Peyer's patch (tissue), 4 donors: ENCODE measurements around the gene SFXN3. TPM values are rescaled to one million over a fixed set of nuclear protein-coding genes. Genes with fewer than 3 reads are reported as not detected.

Experiments
- DNase-seq, 3 donors: peaks; one replicate each; pipeline ENCODE4 v3.0.0-alpha.2; 2017 to 2019
- H3K27ac ChIP-seq, 4 donors: fragments of 200-600 bp; sonication (generic); one replicate each; pipeline ENCODE4 v1.5.1; 2016 to 2019
- H3K27me3 ChIP-seq, 2 donors: fragments of 200-600 bp; sonication (generic); one replicate each; pipeline ENCODE4 v1.5.1; 2019
- H3K36me3 ChIP-seq, 3 donors: fragments of 200-600 bp; sonication (generic); one replicate each; pipeline ENCODE4 v1.5.1; 2016 to 2019
- H3K4me1 ChIP-seq, 4 donors: fragments of 200-600 bp; sonication (generic); one replicate each; pipeline ENCODE4 v1.5.1; 2016 to 2019
- H3K4me3 ChIP-seq, 4 donors: fragments of 200-600 bp; sonication (generic); 1 replicate in 3 of 4; 2 replicates in 1 of 4; pipeline ENCODE4 v1.5.1; 2016 to 2019; ENCODE audit warnings: mild to moderate bottlenecking in 1 of 4
- H3K9me3 ChIP-seq, 4 donors: fragments of 200-600 bp; sonication (generic); one replicate each; pipeline ENCODE4 v1.5.1; 2016 to 2019; ENCODE audit warnings: mild to moderate bottlenecking in 1 of 4
- CTCF ChIP-seq, 6 experiments: fragments of 450-650 bp in 4 of 6; fragments of 200-600 bp in 2 of 6; sonication (generic) in 1 of 6; IDR thresholded peaks; one replicate each; pipeline ENCODE4 v1.5.1; 2017 to 2019; ENCODE audit warnings: antibody characterized with exemption in 6 of 6, mild to moderate bottlenecking in 3 of 6, moderate library complexity in 1 of 6
- POLR2A ChIP-seq, 2 donors: fragments of 450-650 bp; IDR thresholded peaks; one replicate each; pipeline ENCODE4 v1.5.1; 2017; ENCODE audit warnings: antibody characterized with exemption in 2 of 2, mild to moderate bottlenecking in 2 of 2, moderate library complexity in 2 of 2
- total RNA-seq, 4 donors: library from RNA; depleted of rRNA; stranded (reverse); fragments of >200 nt; gene quantifications; one replicate each; pipeline ENCODE4 v1.1.0, GENCODE V29; 2016

The SFXN3 gene
- total RNA-seq, 4 donors from 2014 or later: 165 to 772 (median 494) TPM

GRCh38 chr10:101005869-101006567, 25.0 kb upstream of the SFXN3 start:
- Histone ChIP-seq H3K4me1 (peaks cover 0 to 33% (median 0%) of the 10 kb centered on the region in 4 donors), H3K27ac (peak overlapping the region in 1 of 4 donors; percentile 51), H3K4me3 (no peak overlapping the region), H3K27me3 (no peaks in the 10 kb centered on the region), H3K36me3 (peaks cover 0 to 41% (median 0%) of the 10 kb centered on the region in 3 donors), H3K9me3 (no peaks in the 10 kb centered on the region)
- no peak for DNase-seq
- TF ChIP-seq CTCF (IDR thresholded peaks at IDR 0.05) (no peak), POLR2A (IDR thresholded peaks at IDR 0.05) (no peak)

- Histone ChIP-seq H3K27me3 (no peaks in the 10 kb centered on the region), H3K36me3 (peaks cover 0 to 41% (median 0%) of the 10 kb centered on the region in 3 donors), H3K9me3 (no peaks in the 10 kb centered on the region), H3K4me3 (no peak overlapping the region), H3K27ac (peak overlapping the region in 2 of 4 donors; percentile 50 to 51), H3K4me1 (peaks cover 0 to 29% (median 0%) of the 10 kb centered on the region in 4 donors)
- TF ChIP-seq CTCF (IDR thresholded peaks at IDR 0.05) (no peak), POLR2A (IDR thresholded peaks at IDR 0.05) (no peak)
- no peak for DNase-seq
These were observed 24.4 kb upstream of the SFXN3 start for GRCh38 chr10:101006593-101007098.

- DNase-seq: no peak
- H3K36me3 ChIP-seq: peaks cover 0 to 41% (median 0%) of the 10 kb centered on the region in 3 donors
- no peak overlapping the region for H3K4me3 ChIP-seq
- no peaks in the 10 kb centered on the region for H3K9me3 ChIP-seq
- no peaks in the 10 kb centered on the region for H3K27me3 ChIP-seq
- H3K27ac ChIP-seq: peak overlapping the region in 3 of 4 donors; percentile 28 to 51 (median 50)
- H3K4me1 ChIP-seq: peaks cover 0 to 25% (median 0%) of the 10 kb centered on the region in 4 donors
- no peak for TF ChIP-seq CTCF (IDR thresholded peaks at IDR 0.05)
- no peak for TF ChIP-seq POLR2A (IDR thresholded peaks at IDR 0.05)
These were observed 23.8 kb upstream of the SFXN3 start for GRCh38 chr10:101007099-101007711.

- TF ChIP-seq CTCF (IDR thresholded peaks at IDR 0.05): no peak
- TF ChIP-seq POLR2A (IDR thresholded peaks at IDR 0.05): no peak
- Histone ChIP-seq H3K36me3 (peaks cover 0 to 36% (median 0%) of the 10 kb centered on the region in 3 donors), H3K27me3 (no peaks in the 10 kb centered on the region), H3K27ac (peak overlapping the region in 2 of 4 donors; percentile 5 to 51), H3K4me3 (no peak overlapping the region), H3K4me1 (peaks cover 0 to 28% (median 3%) of the 10 kb centered on the region in 4 donors), H3K9me3 (no peaks in the 10 kb centered on the region)
- DNase-seq: no peak
These were observed 22.9 kb upstream of the SFXN3 start for GRCh38 chr10:101007915-101008822.

GRCh38 chr10:101008823-101009423, 22.1 kb upstream of the SFXN3 start:
- Histone ChIP-seq H3K4me1 (peaks cover 0 to 34% (median 3%) of the 10 kb centered on the region in 4 donors), H3K27me3 (no peaks in the 10 kb centered on the region), H3K27ac (peak overlapping the region in 1 of 4 donors; percentile 51), H3K4me3 (no peak overlapping the region), H3K9me3 (no peaks in the 10 kb centered on the region), H3K36me3 (peaks cover 0 to 29% (median 0%) of the 10 kb centered on the region in 3 donors)
- no peak for DNase-seq
- no peak for TF ChIP-seq POLR2A (IDR thresholded peaks at IDR 0.05)
- no peak for TF ChIP-seq CTCF (IDR thresholded peaks at IDR 0.05)
